Loucy (cell line): ENCODE data around the gene MARCHF9.

Source experiments
- H2AFZ ChIP-seq: fragments of 200-600 bp; sonication (generic); 2 replicates; pipeline ENCODE4 v1.6.0; 2016; ENCODE audit warnings: antibody characterized with exemption, mild to moderate bottlenecking, low read length, moderate library complexity
- H3F3A ChIP-seq: fragments of 200-600 bp; 2 replicates; pipeline ENCODE4 v1.6.0; 2016; ENCODE audit warnings: antibody characterized with exemption, low read depth, mild to moderate bottlenecking
- H3K27me3 ChIP-seq: fragments of 200-600 bp; sonication (generic); 2 replicates; pipeline ENCODE4 v1.6.1; 2014; ENCODE audit warnings: low read length, mild to moderate bottlenecking; ENCODE audit not compliant: insufficient read depth, poor library complexity, severe bottlenecking
- H3K36me3 ChIP-seq: fragments of 200-600 bp; sonication (generic); 2 replicates; pipeline ENCODE4 v1.6.1; 2016; ENCODE audit warnings: low read length; ENCODE audit not compliant: insufficient read depth
- H3K4me1 ChIP-seq: fragments of 200-600 bp; sonication (generic); 2 replicates; pipeline ENCODE4 v1.5.1; 2014; ENCODE audit warnings: low read length, mild to moderate bottlenecking; ENCODE audit not compliant: insufficient read depth, poor library complexity, severe bottlenecking
- H3K4me2 ChIP-seq: fragments of 200-600 bp; sonication (generic); 2 replicates; pipeline ENCODE4 v1.6.0; 2014; ENCODE audit warnings: antibody characterized with exemption, low read length, low read depth, mild to moderate bottlenecking; ENCODE audit not compliant: poor library complexity, severe bottlenecking
- H3K4me3 ChIP-seq: fragments of 200-600 bp; sonication (generic); 2 replicates; pipeline ENCODE4 v1.5.1; 2014; ENCODE audit warnings: low read length, mild to moderate bottlenecking, mixed read lengths; ENCODE audit not compliant: poor library complexity, severe bottlenecking
- H3K79me2 ChIP-seq: fragments of 200-600 bp; sonication (generic); 2 replicates; pipeline ENCODE4 v1.6.1; 2014; ENCODE audit warnings: low read length; ENCODE audit not compliant: insufficient read depth
- H3K9ac ChIP-seq: fragments of 200-600 bp; sonication (generic); 2 replicates; pipeline ENCODE4 v1.6.0; 2014; ENCODE audit warnings: mild to moderate bottlenecking, low read depth, low read length, moderate library complexity; ENCODE audit not compliant: poor library complexity, severe bottlenecking
- H3K9me2 ChIP-seq: fragments of 200-600 bp; sonication (generic); replicated peaks from 2 replicates; pipeline ENCODE4 v1.6.1; 2016; ENCODE audit warnings: low read depth, low read length, mixed read lengths
- H3K9me3 ChIP-seq: fragments of 200-600 bp; sonication (generic); 2 replicates; pipeline ENCODE4 v1.6.1; 2014; ENCODE audit warnings: mild to moderate bottlenecking, antibody characterized with exemption, low read length, low read depth; ENCODE audit not compliant: insufficient read depth
- H4K20me1 ChIP-seq: fragments of 200-600 bp; sonication (generic); 2 replicates; pipeline ENCODE4 v1.6.0; 2014; ENCODE audit warnings: antibody characterized with exemption, low read length, mild to moderate bottlenecking; ENCODE audit not compliant: insufficient read depth, poor library complexity, severe bottlenecking
- EZH2phosphoT487 ChIP-seq: fragments of 200-600 bp; IDR thresholded peaks from 2 replicates; pipeline ENCODE4 v1.6.1; 2018; ENCODE audit warnings: antibody characterized with exemption, mild to moderate bottlenecking, moderate library complexity, borderline replicate concordance
- TF ChIP-seq, protein P1 (sequence below): fragments of 200-600 bp; sonication (generic); conservative IDR thresholded peaks from 2 replicates; pipeline ENCODE4 v1.5.1; 2014; ENCODE audit warnings: mild to moderate bottlenecking, antibody characterized with exemption, low read length

Gene MARCHF9

DNA sequence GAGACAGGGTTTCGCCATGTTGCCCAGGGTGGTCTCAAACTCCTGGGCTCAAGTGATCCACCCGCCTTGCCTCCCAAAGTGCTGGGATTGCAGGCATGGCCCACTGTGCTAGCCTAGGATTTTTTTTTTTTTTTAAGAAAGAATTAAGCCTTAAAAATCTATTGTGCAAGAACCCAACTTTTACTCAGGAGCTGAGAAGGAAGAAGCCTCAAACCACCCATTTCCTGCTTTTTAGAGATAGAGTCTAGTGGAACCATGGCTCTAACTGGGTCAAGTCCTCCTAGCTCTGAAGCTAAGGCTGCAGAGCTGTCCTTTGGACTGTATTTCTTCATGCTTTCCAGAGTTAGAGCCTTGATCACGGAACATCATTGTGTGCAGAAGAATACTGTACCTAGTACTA lies 26.3 kb downstream of the MARCHF9 start:
- TF ChIP-seq, protein P1, sequence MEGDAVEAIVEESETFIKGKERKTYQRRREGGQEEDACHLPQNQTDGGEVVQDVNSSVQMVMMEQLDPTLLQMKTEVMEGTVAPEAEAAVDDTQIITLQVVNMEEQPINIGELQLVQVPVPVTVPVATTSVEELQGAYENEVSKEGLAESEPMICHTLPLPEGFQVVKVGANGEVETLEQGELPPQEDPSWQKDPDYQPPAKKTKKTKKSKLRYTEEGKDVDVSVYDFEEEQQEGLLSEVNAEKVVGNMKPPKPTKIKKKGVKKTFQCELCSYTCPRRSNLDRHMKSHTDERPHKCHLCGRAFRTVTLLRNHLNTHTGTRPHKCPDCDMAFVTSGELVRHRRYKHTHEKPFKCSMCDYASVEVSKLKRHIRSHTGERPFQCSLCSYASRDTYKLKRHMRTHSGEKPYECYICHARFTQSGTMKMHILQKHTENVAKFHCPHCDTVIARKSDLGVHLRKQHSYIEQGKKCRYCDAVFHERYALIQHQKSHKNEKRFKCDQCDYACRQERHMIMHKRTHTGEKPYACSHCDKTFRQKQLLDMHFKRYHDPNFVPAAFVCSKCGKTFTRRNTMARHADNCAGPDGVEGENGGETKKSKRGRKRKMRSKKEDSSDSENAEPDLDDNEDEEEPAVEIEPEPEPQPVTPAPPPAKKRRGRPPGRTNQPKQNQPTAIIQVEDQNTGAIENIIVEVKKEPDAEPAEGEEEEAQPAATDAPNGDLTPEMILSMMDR = no peak
- no peak for TF ChIP-seq EZH2phosphoT487
- Histone ChIP-seq H3K79me2 (peaks cover 27% of the 10 kb centered on the region), H3K4me1 (peaks cover 25% of the 10 kb centered on the region), H3K9ac (no peak overlapping the region), H3F3A (no peaks in the 10 kb centered on the region), H2AFZ (0 out of 2 replicates have a peak overlapping the region, but pooled peaks have one; percentile 5), H3K27me3 (no peaks in the 10 kb centered on the region), H3K9me3 (no peaks in the 10 kb centered on the region), H3K4me2 (peak overlapping the region; percentile 85), H3K9me2 (no peaks in the 10 kb centered on the region), H3K36me3 (peaks cover 6% of the 10 kb centered on the region; the same call in 1 of the 2 replicates), H3K4me3 (no peak overlapping the region), H4K20me1 (peaks cover 10% of the 10 kb centered on the region)

DNA sequence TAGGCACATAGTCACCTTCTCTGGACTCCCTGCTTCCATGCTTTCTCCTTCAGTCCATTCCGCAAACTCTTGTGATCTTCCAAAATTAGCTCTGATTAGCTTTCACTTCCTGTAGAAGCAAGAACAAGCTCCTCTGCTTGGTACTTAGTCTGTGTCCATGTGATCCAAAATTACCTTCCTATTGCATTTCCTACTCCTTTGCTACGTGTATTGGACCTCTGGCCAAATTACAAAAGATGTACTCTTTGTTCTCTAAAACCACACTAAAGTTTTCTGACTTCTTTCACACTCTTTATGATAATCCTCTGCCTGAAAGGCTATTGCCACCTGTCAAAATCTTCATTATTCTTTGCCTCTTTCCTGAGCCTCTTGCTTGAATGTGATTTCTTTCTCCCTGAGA lies 26.9 kb downstream of the MARCHF9 start:
- Histone ChIP-seq H3F3A (no peaks in the 10 kb centered on the region), H3K79me2 (peaks cover 27% of the 10 kb centered on the region), H3K4me2 (peak overlapping the region; percentile 85), H3K36me3 (peaks cover 12% of the 10 kb centered on the region; the same call in 1 of the 2 replicates), H3K9me3 (no peaks in the 10 kb centered on the region), H3K4me1 (peaks cover 25% of the 10 kb centered on the region), H2AFZ (0 out of 2 replicates have a peak overlapping the region, but pooled peaks have one; percentile 48), H3K4me3 (peak overlapping the region; percentile 91), H3K9me2 (no peaks in the 10 kb centered on the region), H3K9ac (no peak overlapping the region), H3K27me3 (no peaks in the 10 kb centered on the region), H4K20me1 (peaks cover 13% of the 10 kb centered on the region)
- TF ChIP-seq, protein P1 = no peak
- no peak for TF ChIP-seq EZH2phosphoT487

- Histone ChIP-seq H3K36me3 (peaks cover 16% of the 10 kb centered on the region; the same call in 1 of the 2 replicates), H3F3A (no peaks in the 10 kb centered on the region), H3K27me3 (no peaks in the 10 kb centered on the region), H2AFZ (peak overlapping the region; percentile 48), H3K9ac (no peak overlapping the region), H3K79me2 (peaks cover 30% of the 10 kb centered on the region), H4K20me1 (peaks cover 13% of the 10 kb centered on the region), H3K4me2 (peak overlapping the region; percentile 85), H3K4me1 (peaks cover 25% of the 10 kb centered on the region), H3K9me3 (no peaks in the 10 kb centered on the region), H3K4me3 (peak overlapping the region; percentile 91), H3K9me2 (no peaks in the 10 kb centered on the region)
- TF ChIP-seq EZH2phosphoT487 = no peak
- TF ChIP-seq, protein P1 = no peak
Observed at GRCh38 chr12:57782243-57782607, 27.3 kb downstream of the MARCHF9 start.
